PC-9 (cell line): ENCODE results near the gene BAZ1B. TPM values are rescaled to one million over a fixed set of nuclear protein-coding genes. Genes with fewer than 3 reads are reported as not detected.

Source experiments
- BruUV-seq: library from RNA; stranded (reverse); fragments of 400-500 nt; replicated peaks from 2 replicates; lab custom pipeline; 2021; lab: Mats Ljungman, UMichigan
- CTCF ChIA-PET: fragments of 300-600 bp; sonication (Branson Sonifier 250); formaldehyde crosslinking; loops from one replicate; lab custom pipeline; 2022; ENCODE audit warnings: antibody characterized with exemption; lab: Charles Lee
- POLR2A ChIA-PET: fragments of 300-600 bp; sonication (Branson Sonifier 250); formaldehyde crosslinking; loops from one replicate; lab custom pipeline; 2022; ENCODE audit warnings: antibody characterized with exemption; ENCODE audit not compliant: unreplicated experiment; lab: Charles Lee
- DNase-seq, 2 experiments: peaks; one replicate each; pipeline versions ENCODE4 v3.0.0 to v3.0.0-alpha.2; 2015 to 2022; ENCODE audit warnings: mixed read lengths in 1 of 2
- H2AFZ ChIP-seq: fragments of 200-600 bp; sonication (generic); 2 replicates; pipeline ENCODE4 v1.8.1; 2017; ENCODE audit warnings: antibody characterized with exemption
- H3F3A ChIP-seq: fragments of 200-600 bp; sonication (generic); 2 replicates; pipeline ENCODE4 v1.8.1; 2017; ENCODE audit warnings: antibody characterized with exemption, mild to moderate bottlenecking, low read depth; ENCODE audit not compliant: insufficient read depth
- H3K27ac ChIP-seq: fragments of 200-600 bp; sonication (generic); 2 replicates; pipeline ENCODE4 v1.6.1; 2016; ENCODE audit warnings: mixed run types
- H3K27me3 ChIP-seq: fragments of 200-600 bp; sonication (generic); 2 replicates; pipeline ENCODE4 v1.6.1; 2016; ENCODE audit warnings: low read depth, mixed run types; ENCODE audit not compliant: insufficient read depth
- H3K36me3 ChIP-seq: fragments of 200-600 bp; sonication (generic); 2 replicates; pipeline ENCODE4 v1.6.1; 2016; ENCODE audit warnings: low read depth, mixed run types
- H3K4me1 ChIP-seq: fragments of 200-600 bp; sonication (generic); replicated peaks from 2 replicates; pipeline ENCODE4 v1.6.1; 2016; ENCODE audit warnings: mixed run types; ENCODE audit not compliant: insufficient read depth
- H3K4me2 ChIP-seq: fragments of 200-600 bp; sonication (generic); 2 replicates; pipeline ENCODE4 v1.6.1; 2017; ENCODE audit warnings: mixed run types
- H3K4me3 ChIP-seq: fragments of 200-600 bp; sonication (generic); 2 replicates; pipeline ENCODE4 v1.6.1; 2016; ENCODE audit warnings: mixed run types
- H3K79me2 ChIP-seq: fragments of 200-600 bp; sonication (generic); 2 replicates; pipeline ENCODE4 v1.6.1; 2017; ENCODE audit warnings: low read depth, mixed run types
- H3K9me2 ChIP-seq: fragments of 200-600 bp; sonication (generic); 2 replicates; pipeline ENCODE4 v1.8.1; 2017; ENCODE audit warnings: mild to moderate bottlenecking; ENCODE audit not compliant: insufficient read depth
- H3K9me3 ChIP-seq: fragments of 200-600 bp; sonication (generic); 2 replicates; pipeline ENCODE4 v1.8.1; 2016; ENCODE audit warnings: low read depth; ENCODE audit not compliant: insufficient read depth
- H4K20me1 ChIP-seq: fragments of 200-600 bp; sonication (generic); 2 replicates; pipeline ENCODE4 v1.8.1; 2017; ENCODE audit not compliant: insufficient read depth
- CTCF ChIP-seq: fragments of 200-600 bp; sonication (generic); conservative IDR thresholded peaks from 2 replicates; pipeline ENCODE4 v1.6.1; 2017; ENCODE audit warnings: mixed run types, antibody characterized with exemption, mild to moderate bottlenecking, moderate library complexity
- EZH2 ChIP-seq: fragments of 200-600 bp; sonication (generic); IDR thresholded peaks from 2 replicates; pipeline ENCODE4 v1.8.0; 2017; ENCODE audit warnings: antibody characterized with exemption, low read depth
- intact Hi-C: fragments of 100-400 bp; cut with micrococcal nuclease; formaldehyde crosslinking; loops from one replicate; pipeline ENCODE4 v1.10.0; 2022; ENCODE audit not compliant: unreplicated experiment
- total RNA-seq: library from RNA; stranded (reverse); gene quantifications from 2 replicates; pipeline ENCODE4 v1.2.3, GENCODE V29; 2021

Gene BAZ1B
- total RNA-seq, 1 experiment from 2014 or later = 88.4 TPM

GRCh38 chr7:73515178-73515577, 6.9 kb downstream of the BAZ1B start:
- H3K4me1 ChIP-seq = peaks cover 18% of the 10 kb centered on the region
- no peaks in the 10 kb centered on the region for H3K9me2 ChIP-seq
- BruUV-seq = no TSS peak
- no peak overlapping the region for H3K4me2 ChIP-seq
- H4K20me1 ChIP-seq = peaks cover 63% of the 10 kb centered on the region
- TF ChIP-seq CTCF (no peak), EZH2 (no peak)
- DNase-seq = no peak
- H2AFZ ChIP-seq = no peak overlapping the region
- H3K36me3 ChIP-seq = peaks cover 35% of the 10 kb centered on the region
- H3K79me2 ChIP-seq = peaks cover 87% of the 10 kb centered on the region
- peaks cover 3% of the 10 kb centered on the region; the same call in 1 of the 2 replicates for H3F3A ChIP-seq
- no peaks in the 10 kb centered on the region for H3K27me3 ChIP-seq
- POLR2A ChIA-PET = no interaction called here
- CTCF ChIA-PET = no interaction called here
- H3K9me3 ChIP-seq = no peaks in the 10 kb centered on the region
- H3K4me3 ChIP-seq = no peak overlapping the region
- intact Hi-C loops = no loop called here
- no peak overlapping the region for H3K27ac ChIP-seq

- TF ChIP-seq CTCF (no peak), EZH2 (no peak)
- intact Hi-C loops = no loop called here
- Histone ChIP-seq H3K27me3 (no peaks in the 10 kb centered on the region), H3K27ac (no peak overlapping the region), H3K36me3 (peaks cover 39% of the 10 kb centered on the region), H3F3A (peaks cover 6% of the 10 kb centered on the region; the same call in 1 of the 2 replicates), H3K4me3 (no peak overlapping the region), H3K9me2 (no peaks in the 10 kb centered on the region), H3K79me2 (peaks cover 60% of the 10 kb centered on the region), H3K9me3 (no peaks in the 10 kb centered on the region), H4K20me1 (peaks cover 52% of the 10 kb centered on the region), H3K4me2 (no peak overlapping the region), H2AFZ (no peak overlapping the region), H3K4me1 (no peaks in the 10 kb centered on the region)
- no peak for DNase-seq
- POLR2A ChIA-PET = interaction anchor here (0.6 kb wide), 1 partner anchor 683 kb away, joined by 3 read pairs; no protein-coding TSS in a partner anchor
- CTCF ChIA-PET = interaction anchor here (0.7 kb wide), 1 partner anchor 30 kb away, joined by 3 read pairs; no protein-coding TSS in a partner anchor
- no TSS peak for BruUV-seq
Observed at GRCh38 chr7:73512018-73512780, 9.9 kb downstream of the BAZ1B start.

- Histone ChIP-seq H3K9me3 (no peaks in the 10 kb centered on the region), H4K20me1 (peaks cover 54% of the 10 kb centered on the region), H3K36me3 (peaks cover 46% of the 10 kb centered on the region), H3K4me2 (no peak overlapping the region), H3K9me2 (no peaks in the 10 kb centered on the region), H2AFZ (no peak overlapping the region), H3K4me1 (no peaks in the 10 kb centered on the region), H3K79me2 (peaks cover 35% of the 10 kb centered on the region), H3K4me3 (no peak overlapping the region), H3K27ac (no peak overlapping the region), H3K27me3 (no peaks in the 10 kb centered on the region), H3F3A (peaks cover 9% of the 10 kb centered on the region; the same call in 1 of the 2 replicates)
- POLR2A ChIA-PET = interaction anchor here (0.6 kb wide), 1 partner anchor 43 kb away, joined by 3 read pairs; no protein-coding TSS in a partner anchor
- intact Hi-C loops = no loop called here
- no TSS peak for BruUV-seq
- CTCF ChIA-PET = no interaction called here
- DNase-seq = no peak
- no peak for TF ChIP-seq EZH2
- no peak for TF ChIP-seq CTCF
Observed at GRCh38 chr7:73509463-73509862, 12.6 kb downstream of the BAZ1B start.
